Activated T-helper 1 cell treated with Interleukin-2 at 50 U/mL for 16 hours (primary cell): ENCODE measurements around the gene TRH.

Source experiments
- DNase-seq: peaks from one replicate; pipeline ENCODE4 v3.0.0-alpha.2; 2020; ENCODE audit warnings: low read depth

Gene TRH

GRCh38 chr3:129974564-129974832, at the start of gene TRH:
TRH (plus strand) TSS chr3:129974720; CDS start chr3:129975817, 1,097 bp downstream.
- DNase-seq = no peak

- no peak for DNase-seq
Measured at GRCh38 chr3:129927072-129927471, 47.4 kb upstream of the TRH start.

GRCh38 chr3:129929383-129929782, 45.1 kb upstream of the TRH start:
- DNase-seq = no peak

- no peak for DNase-seq
Measured at GRCh38 chr3:129933471-129933870, 41.0 kb upstream of the TRH start.

GRCh38 chr3:129934234-129935123, 40.0 kb upstream of the TRH start:
- no peak for DNase-seq

- DNase-seq = no peak
Measured at GRCh38 chr3:129936757-129937156, 37.8 kb upstream of the TRH start.

GRCh38 chr3:129937717-129938116, 36.8 kb upstream of the TRH start:
- DNase-seq = no peak

- no peak for DNase-seq
Measured at GRCh38 chr3:129938140-129938930, 36.2 kb upstream of the TRH start.

- no peak for DNase-seq
Measured at GRCh38 chr3:129940086-129940485, 34.4 kb upstream of the TRH start.

- DNase-seq = no peak
Measured at GRCh38 chr3:129942296-129942695, 32.2 kb upstream of the TRH start.

- no peak for DNase-seq
Measured at GRCh38 chr3:129943020-129943419, 31.5 kb upstream of the TRH start.

GRCh38 chr3:129944709-129945108, 29.8 kb upstream of the TRH start:
- DNase-seq = no peak

GRCh38 chr3:129947538-129948240, 26.8 kb upstream of the TRH start:
- no peak for DNase-seq

- DNase-seq = no peak
Measured at GRCh38 chr3:129950318-129951046, 24.0 kb upstream of the TRH start.

GRCh38 chr3:129952556-129953355, 21.8 kb upstream of the TRH start:
- DNase-seq = no peak

- DNase-seq = no peak
Measured at GRCh38 chr3:129953621-129954020, 20.9 kb upstream of the TRH start.

GRCh38 chr3:129954514-129954913, 20.0 kb upstream of the TRH start:
- no peak for DNase-seq

GRCh38 chr3:129956936-129957335, 17.6 kb upstream of the TRH start:
- no peak for DNase-seq

GRCh38 chr3:129958755-129959154, 15.8 kb upstream of the TRH start:
- DNase-seq = no peak

GRCh38 chr3:129961141-129961541, 13.4 kb upstream of the TRH start:
- DNase-seq = no peak

- no peak for DNase-seq
Measured at GRCh38 chr3:129962600-129962999, 11.9 kb upstream of the TRH start.
